ENCODE results near the gene CCDC138. TPM values are rescaled to one million over a fixed set of nuclear protein-coding genes. Genes with fewer than 3 reads are reported as not detected.

CCDC138 gene
- total RNA-seq, 1 experiment from 2014 or later, result 25.8 TPM

GRCh38 chr2:108805782-108806181 is 19.2 kb downstream of the CCDC138 start:
- no peak overlapping the region for H3K4me3 ChIP-seq (ENCODE audit: low read depth, low read length, poor library complexity, severe bottlenecking)
- peaks cover 40% of the 10 kb centered on the region for H3K36me3 ChIP-seq (ENCODE audit: insufficient read depth, low read length, poor library complexity, severe bottlenecking)
- H3K9me3 ChIP-seq (ENCODE audit: low read depth, low read length, poor library complexity, severe bottlenecking), result peaks cover 22% of the 10 kb centered on the region
- no peaks in the 10 kb centered on the region for H3K27me3 ChIP-seq (replicated peaks; ENCODE audit: insufficient read depth, low read depth, low read length, poor library complexity)
- DNase-seq (ENCODE audit: low spot score), result no peak
- POLR2A ChIA-PET (ENCODE audit: low non-redundant PET), result no interaction called here
- intact Hi-C loops (cut with micrococcal nuclease; ENCODE audit: unreplicated experiment), result no loop called here
- peaks cover 14% of the 10 kb centered on the region for H3K4me1 ChIP-seq (ENCODE audit: insufficient read depth, low read length, poor library complexity, severe bottlenecking)
- BruUV-seq (replicated peaks), result no TSS peak
- TF ChIP-seq CTCF (conservative IDR thresholded peaks at IDR 0.05; ENCODE audit: low read depth, low read length) (no peak), EZH2 (IDR thresholded peaks at IDR 0.05; ENCODE audit: borderline replicate concordance, low read depth, low read length, poor library complexity, severe bottlenecking) (no peak)
- no peak overlapping the region for H3K27ac ChIP-seq (ENCODE audit: low read depth, low read length, poor library complexity, severe bottlenecking)
- CTCF ChIA-PET, result no interaction called here

DNA sequence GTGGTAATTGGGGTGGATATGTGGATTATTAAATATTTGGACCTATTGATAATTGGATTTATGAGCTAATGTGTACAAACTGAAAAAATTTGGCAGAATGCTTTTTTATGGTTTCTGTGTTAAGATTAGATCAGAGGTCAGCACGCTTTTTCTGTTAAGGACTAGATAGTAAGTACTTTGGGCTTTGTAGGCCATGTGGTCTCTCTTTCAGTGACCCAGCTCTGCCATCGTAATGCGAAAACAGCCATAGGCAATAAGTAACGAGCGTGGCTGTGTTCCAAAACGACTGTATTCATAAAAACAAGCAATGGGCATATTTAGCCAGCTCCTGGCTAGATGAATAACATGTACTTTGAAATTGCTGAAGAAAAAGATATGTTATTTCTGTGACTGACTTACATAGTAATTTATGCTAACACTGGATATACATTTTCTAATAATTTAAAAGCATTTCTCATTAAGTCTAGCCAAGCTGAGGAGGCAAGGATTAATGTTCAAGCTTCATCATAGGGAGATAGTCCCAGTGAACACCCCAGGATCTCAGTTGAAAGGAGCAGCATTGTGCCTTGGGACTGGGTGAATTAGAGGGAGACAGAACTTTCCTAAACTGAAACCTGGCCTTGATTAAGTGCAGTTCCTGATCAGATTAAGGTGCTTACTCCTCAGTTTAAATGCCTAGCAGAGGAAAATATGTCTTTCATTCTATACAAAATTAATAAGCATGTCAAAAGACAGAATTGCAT is 20.0 kb downstream of the CCDC138 start:
- H3K27ac ChIP-seq (ENCODE audit: low read depth, low read length, poor library complexity, severe bottlenecking), result no peak overlapping the region
- H3K36me3 ChIP-seq (ENCODE audit: insufficient read depth, low read length, poor library complexity, severe bottlenecking), result peaks cover 41% of the 10 kb centered on the region
- no TSS peak for BruUV-seq (replicated peaks)

DNA sequence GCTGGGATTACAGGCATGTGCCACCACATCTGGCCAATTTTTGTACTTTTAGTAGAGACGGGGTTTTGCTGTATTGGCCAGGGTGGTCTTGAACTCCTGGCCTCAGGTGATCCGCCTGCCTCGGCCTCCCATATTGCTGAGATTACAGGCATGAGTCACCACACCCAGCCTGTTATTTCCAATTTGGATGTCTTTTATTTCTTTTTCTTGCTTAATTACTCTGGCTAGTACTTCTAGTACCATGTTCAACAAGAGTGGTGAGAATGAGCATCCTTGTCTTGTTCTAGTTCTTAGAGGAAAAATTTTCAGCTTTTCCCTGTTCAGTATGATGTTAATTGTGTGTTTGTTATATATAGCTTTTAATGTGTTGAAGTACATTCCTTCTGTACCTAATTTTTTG is 23.4 kb downstream of the CCDC138 start:
- peaks cover 6% of the 10 kb centered on the region for H3K4me1 ChIP-seq (ENCODE audit: insufficient read depth, low read length, poor library complexity, severe bottlenecking)
- no TSS peak for BruUV-seq (replicated peaks)
- peaks cover 22% of the 10 kb centered on the region for H3K9me3 ChIP-seq (ENCODE audit: low read depth, low read length, poor library complexity, severe bottlenecking)
- no peak for TF ChIP-seq EZH2 (IDR thresholded peaks at IDR 0.05; ENCODE audit: borderline replicate concordance, low read depth, low read length, poor library complexity, severe bottlenecking)
- no peak for TF ChIP-seq CTCF (conservative IDR thresholded peaks at IDR 0.05; ENCODE audit: low read depth, low read length)
- DNase-seq (ENCODE audit: low spot score), result no peak
- intact Hi-C loops (cut with micrococcal nuclease; ENCODE audit: unreplicated experiment), result no loop called here
- no peaks in the 10 kb centered on the region for H3K27me3 ChIP-seq (replicated peaks; ENCODE audit: insufficient read depth, low read depth, low read length, poor library complexity)
- H3K4me3 ChIP-seq (ENCODE audit: low read depth, low read length, poor library complexity, severe bottlenecking), result no peak overlapping the region
- ChIA-PET POLR2A (ENCODE audit: low non-redundant PET) (no interaction called here), CTCF (no interaction called here)
- H3K27ac ChIP-seq (ENCODE audit: low read depth, low read length, poor library complexity, severe bottlenecking), result no peak overlapping the region
- H3K36me3 ChIP-seq (ENCODE audit: insufficient read depth, low read length, poor library complexity, severe bottlenecking), result peaks cover 45% of the 10 kb centered on the region

More for the DNA sequence above, 20.0 kb downstream of the CCDC138 start:
- CTCF ChIA-PET, result no interaction called here
- H3K9me3 ChIP-seq (ENCODE audit: low read depth, low read length, poor library complexity, severe bottlenecking), result peaks cover 22% of the 10 kb centered on the region
- POLR2A ChIA-PET (ENCODE audit: low non-redundant PET), result no interaction called here
- intact Hi-C loops (cut with micrococcal nuclease; ENCODE audit: unreplicated experiment), result no loop called here
- TF ChIP-seq EZH2 (IDR thresholded peaks at IDR 0.05; ENCODE audit: borderline replicate concordance, low read depth, low read length, poor library complexity, severe bottlenecking), result no peak
- TF ChIP-seq CTCF (conservative IDR thresholded peaks at IDR 0.05; ENCODE audit: low read depth, low read length), result no peak
- no peaks in the 10 kb centered on the region for H3K27me3 ChIP-seq (replicated peaks; ENCODE audit: insufficient read depth, low read depth, low read length, poor library complexity)
- H3K4me3 ChIP-seq (ENCODE audit: low read depth, low read length, poor library complexity, severe bottlenecking), result no peak overlapping the region
- H3K4me1 ChIP-seq (ENCODE audit: insufficient read depth, low read length, poor library complexity, severe bottlenecking), result peaks cover 14% of the 10 kb centered on the region
- no peak for DNase-seq (ENCODE audit: low spot score)
